ENCODE measurements around the gene DISP2.

DISP2 gene

DNA sequence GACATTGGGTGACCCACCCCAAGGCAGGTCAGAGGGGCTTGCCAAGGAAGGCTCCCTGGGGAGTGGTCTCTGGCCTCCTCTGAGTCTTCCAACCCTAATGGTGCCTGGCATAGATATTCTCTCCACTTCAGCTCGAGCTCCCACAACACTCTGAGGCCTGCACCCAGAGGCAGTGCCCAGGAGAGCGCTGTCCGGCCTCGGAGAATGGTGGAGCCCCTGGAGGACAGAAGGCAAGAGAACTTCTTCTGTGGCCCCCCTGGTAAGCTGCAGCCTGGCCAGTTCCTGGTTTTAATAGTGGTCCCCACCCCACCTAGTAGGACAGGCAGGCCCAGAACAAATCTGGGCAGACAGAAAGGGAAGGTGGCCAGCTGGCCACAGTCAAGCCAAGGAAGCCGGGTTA is 7.0 kb downstream of the DISP2 start:
- Histone ChIP-seq H3K4ac (ENCODE audit: low read depth in 1 of 2, low read length in 2 of 2) (no peak overlapping the region), H3K9ac (ENCODE audit: low read length) (no peak overlapping the region), H3K18ac (ENCODE audit: low read depth in 1 of 2, low read length in 2 of 2) (no peak overlapping the region), H2BK5ac (ENCODE audit: low read depth, low read length, poor library complexity, severe bottlenecking) (no peak overlapping the region), H3K4me2 (ENCODE audit: low read length, poor library complexity, severe bottlenecking) (no peak overlapping the region), H2AK5ac (ENCODE audit: low read length, severe bottlenecking) (no peak overlapping the region), H4K8ac (ENCODE audit: low read length) (no peak overlapping the region), H3K4me3 (ENCODE audit: insufficient read depth in 1 of 2, low read depth in 1 of 2, low read length in 2 of 2) (no peak overlapping the region), H3K23ac (ENCODE audit: low read length in 2 of 2) (no peak overlapping the region), H2BK120ac (ENCODE audit: low read depth, low read length) (no peak overlapping the region), H3K27me3 (ENCODE audit: control insufficient read depth in 1 of 2, insufficient read depth in 1 of 2, low read length in 2 of 2) (peaks cover 52 to 57% of the 10 kb centered on the region in 2 experiments), H3K27ac (ENCODE audit: low read length, poor library complexity, severe bottlenecking) (no peak overlapping the region), H2BK12ac (ENCODE audit: low read length in 2 of 2) (no peak overlapping the region), H3K9me3 (ENCODE audit: control insufficient read depth, low read length) (no peaks in the 10 kb centered on the region), H4K91ac (ENCODE audit: low read length) (no peak overlapping the region), H3K4me1 (ENCODE audit: control insufficient read depth, insufficient read depth, low read depth, low read length) (peaks cover 13% of the 10 kb centered on the region), H3K14ac (ENCODE audit: low read length in 2 of 2) (no peak overlapping the region), H3K36me3 (ENCODE audit: control insufficient read depth in 1 of 2, insufficient read depth in 2 of 2, low read depth in 1 of 2, low read length in 2 of 2) (no peaks in the 10 kb centered on the region), H3K79me1 (replicated peaks; ENCODE audit: low read length, poor library complexity, severe bottlenecking) (no peaks in the 10 kb centered on the region), H2AFZ (ENCODE audit: low read depth, low read length) (no peak overlapping the region), H2BK15ac (ENCODE audit: low read depth, poor library complexity, severe bottlenecking) (no peak overlapping the region)
- WGBS, result 82% methylated on average over 5 of the region's 5 CpGs
- no peak for DNase-seq

DNA sequence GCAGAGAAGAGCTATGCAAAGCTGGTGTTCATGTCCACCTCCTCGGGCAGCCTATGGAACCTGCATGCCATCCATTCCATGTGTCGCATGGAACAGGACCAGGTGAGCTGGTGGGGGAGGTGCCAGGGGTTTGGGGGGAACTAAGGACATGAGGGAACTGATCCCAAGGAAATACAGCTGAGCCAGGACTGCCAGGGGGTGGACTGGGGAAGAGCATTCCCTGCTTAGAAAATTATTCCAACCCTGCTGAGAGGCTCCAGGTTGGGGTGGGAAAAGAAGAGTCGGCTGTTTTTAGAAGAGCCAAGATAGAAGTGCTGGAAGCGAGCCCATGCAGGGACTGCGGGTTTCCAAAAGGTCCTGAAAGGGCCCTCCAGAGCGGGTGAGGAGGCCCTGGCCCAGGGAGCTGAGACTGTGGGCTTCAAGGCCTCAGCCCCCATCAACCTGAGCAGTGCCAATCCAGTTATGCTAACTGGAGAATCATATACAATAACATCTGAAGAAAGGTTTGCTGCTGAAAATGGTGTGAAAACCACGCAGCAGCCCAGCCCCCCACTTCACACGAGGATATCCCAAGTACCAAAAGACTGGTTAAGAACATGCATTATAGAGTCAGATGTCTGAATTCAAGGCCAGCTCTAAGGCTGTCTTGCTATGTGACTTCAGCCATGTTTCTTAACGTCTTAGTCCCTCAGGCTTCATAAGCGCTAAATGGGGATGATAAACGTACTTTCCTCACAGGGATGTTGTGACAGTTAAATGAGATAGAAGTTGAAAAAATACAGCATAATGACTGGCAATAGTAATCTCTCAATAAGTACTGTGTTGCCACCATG is 7.8 kb downstream of the DISP2 start:
- Histone ChIP-seq H3K4me2 (ENCODE audit: low read length, poor library complexity, severe bottlenecking) (no peak overlapping the region), H3K36me3 (ENCODE audit: control insufficient read depth in 1 of 2, insufficient read depth in 2 of 2, low read depth in 1 of 2, low read length in 2 of 2) (no peaks in the 10 kb centered on the region), H4K91ac (ENCODE audit: low read length) (no peak overlapping the region), H2BK15ac (ENCODE audit: low read depth, poor library complexity, severe bottlenecking) (no peak overlapping the region), H3K79me1 (replicated peaks; ENCODE audit: low read length, poor library complexity, severe bottlenecking) (no peaks in the 10 kb centered on the region), H3K27ac (ENCODE audit: low read length, poor library complexity, severe bottlenecking) (no peak overlapping the region), H2AK5ac (ENCODE audit: low read length, severe bottlenecking) (no peak overlapping the region), H3K4me1 (ENCODE audit: control insufficient read depth, insufficient read depth, low read depth, low read length) (peaks cover 13% of the 10 kb centered on the region), H3K14ac (ENCODE audit: low read length in 2 of 2) (no peak overlapping the region), H2BK5ac (ENCODE audit: low read depth, low read length, poor library complexity, severe bottlenecking) (no peak overlapping the region), H2BK120ac (ENCODE audit: low read depth, low read length) (no peak overlapping the region), H2AFZ (ENCODE audit: low read depth, low read length) (no peak overlapping the region), H3K23ac (ENCODE audit: low read length in 2 of 2) (no peak overlapping the region), H3K27me3 (ENCODE audit: control insufficient read depth in 1 of 2, insufficient read depth in 1 of 2, low read length in 2 of 2) (peaks cover 49 to 52% of the 10 kb centered on the region in 2 experiments), H3K18ac (ENCODE audit: low read depth in 1 of 2, low read length in 2 of 2) (no peak overlapping the region), H3K9me3 (ENCODE audit: control insufficient read depth, low read length) (no peaks in the 10 kb centered on the region), H3K4me3 (ENCODE audit: insufficient read depth in 1 of 2, low read depth in 1 of 2, low read length in 2 of 2) (no peak overlapping the region), H4K8ac (ENCODE audit: low read length) (no peak overlapping the region), H2BK12ac (ENCODE audit: low read length in 2 of 2) (no peak overlapping the region), H3K4ac (ENCODE audit: low read depth in 1 of 2, low read length in 2 of 2) (no peak overlapping the region), H3K9ac (ENCODE audit: low read length) (no peak overlapping the region)
- no peak for DNase-seq
- WGBS, result 83% methylated on average over 11 of the region's 11 CpGs

DNA sequence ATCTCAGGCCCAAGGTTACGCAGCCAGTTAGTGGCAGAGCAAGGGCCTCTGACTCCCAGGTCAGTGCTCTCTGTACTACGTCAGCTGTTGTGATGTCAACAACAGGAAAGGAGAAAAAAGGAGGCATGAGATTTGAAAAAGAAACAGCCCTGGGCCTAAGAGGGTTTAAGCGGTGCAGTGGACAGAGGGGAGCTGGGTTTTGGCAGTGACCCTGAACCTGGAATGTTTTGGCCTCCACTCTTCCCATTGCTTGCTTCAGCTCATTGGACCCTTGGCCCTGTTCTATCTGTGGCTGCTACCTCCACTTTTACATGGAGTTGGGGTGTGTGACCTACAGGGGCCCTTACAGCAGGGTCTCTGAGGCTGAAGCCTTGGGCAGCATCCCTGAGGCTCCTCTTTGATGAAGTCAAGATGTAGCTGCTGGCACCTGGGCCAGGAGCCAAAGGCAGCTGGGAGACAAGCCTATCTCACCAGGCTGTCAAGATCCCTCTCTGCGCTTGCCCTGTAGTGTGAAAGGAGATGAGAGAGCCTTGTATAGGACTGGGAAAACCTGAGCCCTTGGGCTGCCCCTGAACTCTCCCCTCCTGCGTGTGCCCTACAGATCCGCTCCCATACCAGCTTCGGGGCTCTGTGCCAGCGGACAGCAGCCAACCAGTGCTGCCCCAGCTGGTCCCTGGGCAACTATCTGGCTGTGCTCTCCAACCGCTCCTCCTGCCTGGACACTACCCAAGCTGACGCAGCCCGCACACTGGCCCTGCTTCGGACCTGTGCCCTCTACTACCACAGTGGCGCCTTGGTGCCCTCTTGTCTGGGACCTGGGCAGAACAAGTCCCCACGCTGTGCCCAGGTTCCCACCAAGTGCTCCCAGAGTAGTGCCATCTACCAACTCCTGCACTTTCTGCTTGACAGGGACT is 8.7 kb downstream of the DISP2 start:
- Histone ChIP-seq H2BK12ac (ENCODE audit: low read length in 2 of 2) (no peak overlapping the region), H3K4me2 (ENCODE audit: low read length, poor library complexity, severe bottlenecking) (no peak overlapping the region), H3K27me3 (ENCODE audit: control insufficient read depth in 1 of 2, insufficient read depth in 1 of 2, low read length in 2 of 2) (peaks cover 41 to 54% of the 10 kb centered on the region in 2 experiments), H4K91ac (ENCODE audit: low read length) (peak overlapping the region; percentile 7), H2BK120ac (ENCODE audit: low read depth, low read length) (no peak overlapping the region), H4K8ac (ENCODE audit: low read length) (no peak overlapping the region), H2BK5ac (ENCODE audit: low read depth, low read length, poor library complexity, severe bottlenecking) (no peak overlapping the region), H2BK15ac (ENCODE audit: low read depth, poor library complexity, severe bottlenecking) (no peak overlapping the region), H2AFZ (ENCODE audit: low read depth, low read length) (no peak overlapping the region), H3K14ac (ENCODE audit: low read length in 2 of 2) (no peak overlapping the region), H2AK5ac (ENCODE audit: low read length, severe bottlenecking) (no peak overlapping the region), H3K79me1 (replicated peaks; ENCODE audit: low read length, poor library complexity, severe bottlenecking) (no peaks in the 10 kb centered on the region), H3K4ac (ENCODE audit: low read depth in 1 of 2, low read length in 2 of 2) (no peak overlapping the region), H3K4me1 (ENCODE audit: control insufficient read depth, insufficient read depth, low read depth, low read length) (peaks cover 13% of the 10 kb centered on the region), H3K23ac (ENCODE audit: low read length in 2 of 2) (no peak overlapping the region), H3K36me3 (ENCODE audit: control insufficient read depth in 1 of 2, insufficient read depth in 2 of 2, low read depth in 1 of 2, low read length in 2 of 2) (no peaks in the 10 kb centered on the region), H3K4me3 (ENCODE audit: insufficient read depth in 1 of 2, low read depth in 1 of 2, low read length in 2 of 2) (no peak overlapping the region), H3K27ac (ENCODE audit: low read length, poor library complexity, severe bottlenecking) (no peak overlapping the region), H3K9me3 (ENCODE audit: control insufficient read depth, low read length) (no peaks in the 10 kb centered on the region), H3K18ac (ENCODE audit: low read depth in 1 of 2, low read length in 2 of 2) (no peak overlapping the region), H3K9ac (ENCODE audit: low read length) (no peak overlapping the region)
- WGBS, result 92% methylated on average over 14 of the region's 14 CpGs
- DNase-seq, result no peak

DNA sequence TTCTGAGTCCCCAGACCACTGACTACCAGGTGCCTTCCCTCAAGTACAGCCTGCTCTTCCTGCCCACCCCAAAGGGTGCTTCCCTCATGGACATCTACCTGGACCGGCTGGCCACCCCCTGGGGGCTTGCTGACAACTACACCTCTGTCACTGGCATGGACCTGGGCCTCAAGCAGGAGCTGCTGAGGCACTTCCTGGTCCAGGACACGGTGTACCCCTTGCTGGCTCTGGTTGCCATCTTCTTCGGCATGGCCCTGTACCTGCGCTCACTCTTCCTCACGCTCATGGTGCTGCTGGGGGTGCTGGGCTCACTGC is 9.3 kb downstream of the DISP2 start:
- Histone ChIP-seq H2BK5ac (ENCODE audit: low read depth, low read length, poor library complexity, severe bottlenecking) (no peak overlapping the region), H3K14ac (ENCODE audit: low read length in 2 of 2) (no peak overlapping the region), H3K4me2 (ENCODE audit: low read length, poor library complexity, severe bottlenecking) (no peak overlapping the region)

More for the DNA sequence above, 9.3 kb downstream of the DISP2 start:
- Histone ChIP-seq H2BK15ac (ENCODE audit: low read depth, poor library complexity, severe bottlenecking) (no peak overlapping the region), H3K4me1 (ENCODE audit: control insufficient read depth, insufficient read depth, low read depth, low read length) (peaks cover 13% of the 10 kb centered on the region), H3K9me3 (ENCODE audit: control insufficient read depth, low read length) (no peaks in the 10 kb centered on the region), H2BK120ac (ENCODE audit: low read depth, low read length) (no peak overlapping the region), H3K36me3 (ENCODE audit: control insufficient read depth in 1 of 2, insufficient read depth in 2 of 2, low read depth in 1 of 2, low read length in 2 of 2) (no peaks in the 10 kb centered on the region), H3K23ac (ENCODE audit: low read length in 2 of 2) (no peak overlapping the region), H4K8ac (ENCODE audit: low read length) (peak overlapping the region; percentile 85), H3K18ac (ENCODE audit: low read depth in 1 of 2, low read length in 2 of 2) (no peak overlapping the region), H4K91ac (ENCODE audit: low read length) (no peak overlapping the region), H3K79me1 (replicated peaks; ENCODE audit: low read length, poor library complexity, severe bottlenecking) (no peaks in the 10 kb centered on the region), H3K9ac (ENCODE audit: low read length) (no peak overlapping the region), H2AFZ (ENCODE audit: low read depth, low read length) (no peak overlapping the region), H3K4ac (ENCODE audit: low read depth in 1 of 2, low read length in 2 of 2) (no peak overlapping the region), H2BK12ac (ENCODE audit: low read length in 2 of 2) (peak overlapping the region in 1 of 2 experiments; percentile 8), H3K4me3 (ENCODE audit: insufficient read depth in 1 of 2, low read depth in 1 of 2, low read length in 2 of 2) (no peak overlapping the region), H3K27me3 (ENCODE audit: control insufficient read depth in 1 of 2, insufficient read depth in 1 of 2, low read length in 2 of 2) (peaks cover 35 to 47% of the 10 kb centered on the region in 2 experiments), H2AK5ac (ENCODE audit: low read length, severe bottlenecking) (no peak overlapping the region), H3K27ac (ENCODE audit: low read length, poor library complexity, severe bottlenecking) (no peak overlapping the region)
- 82% methylated on average over 5 of the region's 5 CpGs for WGBS
- no peak for DNase-seq

Measured in mesenchymal stem cell (in vitro differentiated cells and primary cell).